WI38 (cell line): ENCODE data around the gene VEPH1.

ENCODE experiments used
- H3K4me3 ChIP-seq: 2 replicates; pipeline ENCODE4 v1.5.1; 2011; ENCODE audit warnings: low read depth, mild to moderate bottlenecking, control low read depth, low read length
- TF ChIP-seq, protein P1 (sequence below): IDR thresholded peaks from 2 replicates; pipeline ENCODE4 v1.5.1; 2012; ENCODE audit warnings: low read depth, mild to moderate bottlenecking, control low read depth, low read length

VEPH1 gene

DNA sequence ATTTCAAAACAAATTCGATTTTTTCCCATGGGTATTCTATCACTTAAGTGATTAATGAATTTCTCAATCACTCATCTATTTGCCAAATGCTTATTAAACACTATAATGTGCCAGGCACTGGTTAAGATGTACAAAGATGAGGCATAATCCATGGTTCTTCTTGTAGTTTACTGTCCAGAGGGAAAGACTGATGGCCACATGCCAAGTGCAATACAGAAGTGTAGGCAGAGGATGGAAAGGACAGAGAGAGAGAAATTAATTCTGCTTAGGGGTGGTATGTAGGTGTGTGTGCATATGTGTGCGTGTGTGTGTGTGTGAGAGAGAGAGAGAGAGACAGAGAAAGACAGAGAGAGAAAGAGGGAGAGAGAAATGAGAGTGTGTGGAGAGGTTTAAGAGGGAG lies 222.4 kb downstream of the VEPH1 start:
- TF ChIP-seq, protein P1, sequence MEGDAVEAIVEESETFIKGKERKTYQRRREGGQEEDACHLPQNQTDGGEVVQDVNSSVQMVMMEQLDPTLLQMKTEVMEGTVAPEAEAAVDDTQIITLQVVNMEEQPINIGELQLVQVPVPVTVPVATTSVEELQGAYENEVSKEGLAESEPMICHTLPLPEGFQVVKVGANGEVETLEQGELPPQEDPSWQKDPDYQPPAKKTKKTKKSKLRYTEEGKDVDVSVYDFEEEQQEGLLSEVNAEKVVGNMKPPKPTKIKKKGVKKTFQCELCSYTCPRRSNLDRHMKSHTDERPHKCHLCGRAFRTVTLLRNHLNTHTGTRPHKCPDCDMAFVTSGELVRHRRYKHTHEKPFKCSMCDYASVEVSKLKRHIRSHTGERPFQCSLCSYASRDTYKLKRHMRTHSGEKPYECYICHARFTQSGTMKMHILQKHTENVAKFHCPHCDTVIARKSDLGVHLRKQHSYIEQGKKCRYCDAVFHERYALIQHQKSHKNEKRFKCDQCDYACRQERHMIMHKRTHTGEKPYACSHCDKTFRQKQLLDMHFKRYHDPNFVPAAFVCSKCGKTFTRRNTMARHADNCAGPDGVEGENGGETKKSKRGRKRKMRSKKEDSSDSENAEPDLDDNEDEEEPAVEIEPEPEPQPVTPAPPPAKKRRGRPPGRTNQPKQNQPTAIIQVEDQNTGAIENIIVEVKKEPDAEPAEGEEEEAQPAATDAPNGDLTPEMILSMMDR, result no peak

DNA sequence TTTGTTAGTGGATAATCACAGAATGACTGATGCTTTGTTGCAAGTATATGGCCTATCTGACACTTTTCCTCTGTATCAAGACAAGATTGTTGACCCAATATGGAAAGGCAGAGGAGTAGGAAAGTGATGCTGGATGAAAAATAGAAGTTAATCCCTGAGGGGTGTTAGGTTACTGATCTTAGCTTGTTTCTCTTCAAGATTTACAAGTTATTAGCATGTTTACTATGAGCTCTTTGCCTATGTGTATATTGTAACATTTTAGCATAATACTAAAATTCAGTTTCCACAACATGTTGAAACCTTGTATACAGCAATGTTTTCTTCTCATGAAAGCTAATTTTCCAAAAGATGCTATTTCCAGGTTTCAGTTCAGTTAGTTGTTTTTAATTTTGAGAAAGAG lies 222.9 kb downstream of the VEPH1 start:
- TF ChIP-seq, protein P1, result no peak
- no peak overlapping the region for H3K4me3 ChIP-seq

More for the DNA sequence above, 222.4 kb downstream of the VEPH1 start:
- no peak overlapping the region for H3K4me3 ChIP-seq

DNA sequence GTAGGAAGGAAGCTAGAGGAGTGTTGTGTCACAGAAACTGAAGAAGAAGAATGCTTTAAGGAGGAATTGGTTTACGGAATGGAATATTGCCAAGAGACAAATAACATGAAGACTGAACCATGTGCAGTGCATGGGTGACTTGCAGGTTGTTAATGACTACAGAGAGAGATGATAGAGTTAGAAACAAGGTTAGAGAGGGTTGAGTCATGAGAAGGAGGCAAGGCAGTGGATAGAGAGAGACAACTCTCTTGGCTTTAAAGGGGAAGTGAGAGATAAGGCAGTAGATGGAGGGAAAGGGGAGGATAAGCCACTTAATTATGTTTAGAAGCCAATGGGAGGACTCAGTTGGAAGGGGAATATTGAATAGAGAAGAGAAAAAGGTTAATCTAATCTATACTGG lies 224.0 kb downstream of the VEPH1 start:
- no peak overlapping the region for H3K4me3 ChIP-seq
- TF ChIP-seq, protein P1, result no peak

DNA sequence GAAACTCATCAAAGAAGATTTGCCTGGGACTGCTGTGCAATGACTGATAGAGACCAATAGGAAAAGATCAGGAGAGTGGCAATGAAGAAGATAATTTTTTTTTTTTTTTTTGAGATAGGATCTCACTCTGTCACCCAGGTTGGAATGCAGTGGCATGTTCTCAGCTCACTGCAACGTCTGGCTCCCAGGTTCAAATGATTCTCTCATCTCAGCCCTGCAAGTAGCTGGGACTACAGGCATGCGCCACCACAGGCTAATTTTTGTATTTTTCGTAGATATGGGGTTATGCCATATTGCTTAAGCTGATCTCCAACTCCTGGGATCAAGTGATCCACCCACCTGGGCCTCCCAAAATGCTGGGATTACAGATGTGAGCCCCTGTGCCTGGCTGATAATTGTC lies 226.4 kb downstream of the VEPH1 start:
- TF ChIP-seq, protein P1, result no peak
- no peak overlapping the region for H3K4me3 ChIP-seq

DNA sequence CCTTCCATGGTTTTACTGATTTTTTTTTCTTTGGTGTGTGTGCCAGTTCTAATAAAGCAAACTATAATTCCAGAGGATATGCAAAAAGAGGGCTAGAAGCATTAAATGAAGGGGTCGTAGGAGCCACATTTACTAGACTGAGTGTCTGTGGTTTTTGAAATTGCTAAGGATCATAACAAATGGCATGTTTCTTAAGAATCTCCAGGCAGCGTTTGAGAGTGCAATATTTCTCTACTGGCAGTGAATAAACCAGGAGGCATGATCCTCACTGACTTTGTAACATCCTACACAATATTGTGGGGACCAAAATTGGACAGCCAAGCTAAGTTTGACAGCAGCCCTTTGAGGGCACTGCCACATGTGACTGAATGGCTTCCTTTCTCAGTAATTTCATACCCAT lies 227.4 kb downstream of the VEPH1 start:
- no peak overlapping the region for H3K4me3 ChIP-seq
- TF ChIP-seq, protein P1, result no peak

DNA sequence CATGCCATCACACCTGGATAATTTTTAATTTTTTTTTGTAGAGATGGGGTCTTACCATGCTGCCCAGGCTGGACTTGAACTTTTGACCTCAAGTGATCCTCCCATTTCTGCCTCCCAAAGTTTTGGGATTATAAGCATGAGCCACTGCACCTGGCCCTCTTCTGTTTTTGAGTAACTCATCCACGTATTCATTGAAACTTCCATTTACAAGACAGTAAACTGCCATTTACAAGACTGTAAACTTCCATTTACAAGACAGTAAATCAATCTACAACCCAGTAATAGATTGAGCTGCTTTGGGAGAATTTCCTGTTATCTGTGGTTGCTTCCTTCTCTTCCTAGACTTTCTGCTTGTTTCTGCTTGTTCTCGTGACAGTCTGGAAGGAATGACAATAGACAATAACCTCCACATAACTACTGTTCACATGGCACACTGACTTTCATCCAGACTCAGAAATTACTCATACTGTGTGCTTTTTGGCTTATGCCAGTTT lies 228.5 kb downstream of the VEPH1 start:
- TF ChIP-seq, protein P1, result no peak

DNA sequence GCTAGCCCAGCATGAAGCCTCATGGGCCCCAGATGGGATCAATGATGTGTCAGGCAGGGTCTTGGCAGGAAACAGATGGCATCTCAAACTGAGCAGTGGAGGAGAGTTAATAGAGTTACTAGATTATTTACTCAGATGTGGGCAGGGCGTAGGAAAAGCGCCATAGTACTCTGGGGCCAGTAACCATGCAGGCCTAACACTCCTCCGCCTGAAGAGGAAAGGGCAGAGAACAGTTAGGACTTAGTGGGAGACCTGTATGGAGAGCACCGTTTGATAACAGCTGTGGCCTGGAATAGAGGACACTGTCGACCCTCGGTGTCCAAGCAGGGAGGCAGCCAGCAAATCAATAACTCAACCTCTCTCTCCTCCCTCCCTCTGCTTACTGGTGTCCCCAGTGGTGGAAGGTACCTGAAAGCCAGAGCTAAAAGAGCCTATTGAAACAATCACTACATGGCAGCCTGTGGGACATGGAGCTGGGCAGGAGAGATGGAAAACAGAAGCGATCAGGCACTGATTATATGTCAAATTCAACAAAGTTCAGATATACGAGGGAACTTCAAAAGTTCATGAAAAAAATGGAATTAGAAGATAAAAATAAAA lies 231.8 kb downstream of the VEPH1 start:
- H3K4me3 ChIP-seq, result no peak overlapping the region
- TF ChIP-seq, protein P1, result no peak

More for the DNA sequence above, 228.5 kb downstream of the VEPH1 start:
- no peak overlapping the region for H3K4me3 ChIP-seq
